GM18861 (cell line): ENCODE data around the gene CTSD.
"Not testable (repeated sequence)": the region's sequence is repeated elsewhere in the genome, so short reads cannot be mapped to it uniquely, and the experiment has no call there.

ENCODE experiments used
- ATAC-seq: cut with Tn5 transposase; IDR thresholded peaks from one replicate; pipeline ENCODE4 v1.9.1; 2021; ENCODE audit not compliant: unreplicated experiment

The CTSD gene

GRCh38 chr11:1770528-1770927 is 6.8 kb upstream of the CTSD start:
- no peak for ATAC-seq

DNA sequence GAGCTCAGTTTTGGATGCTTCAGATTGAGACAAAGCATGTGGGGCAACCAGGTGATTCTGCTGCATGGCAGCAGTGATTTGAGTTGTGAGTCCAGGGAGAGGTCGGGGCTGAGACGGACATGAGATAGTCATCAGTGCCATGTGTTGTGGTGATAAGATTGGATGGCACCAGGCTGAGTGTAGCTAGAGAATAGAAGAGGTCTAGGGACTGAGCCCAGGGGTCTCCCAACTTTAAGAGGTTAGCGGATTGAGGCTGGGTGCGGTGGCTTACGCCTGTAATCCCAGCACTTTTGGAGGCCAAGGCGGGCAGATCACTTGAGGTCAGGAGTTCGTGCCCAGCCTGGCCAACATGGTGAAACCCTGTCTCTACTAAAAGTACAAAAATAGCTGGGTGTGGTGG is 6.3 kb upstream of the CTSD start:
- no peak for ATAC-seq

GRCh38 chr11:1769304-1769936 is 5.7 kb upstream of the CTSD start:
- ATAC-seq: not testable (repeated sequence)

- ATAC-seq: no peak
Observed at GRCh38 chr11:1768141-1768469, 4.4 kb upstream of the CTSD start.

- no peak for ATAC-seq
Observed at GRCh38 chr11:1767399-1768140, 3.8 kb upstream of the CTSD start.

GRCh38 chr11:1766719-1767398 is 3.1 kb upstream of the CTSD start:
- no peak for ATAC-seq

DNA sequence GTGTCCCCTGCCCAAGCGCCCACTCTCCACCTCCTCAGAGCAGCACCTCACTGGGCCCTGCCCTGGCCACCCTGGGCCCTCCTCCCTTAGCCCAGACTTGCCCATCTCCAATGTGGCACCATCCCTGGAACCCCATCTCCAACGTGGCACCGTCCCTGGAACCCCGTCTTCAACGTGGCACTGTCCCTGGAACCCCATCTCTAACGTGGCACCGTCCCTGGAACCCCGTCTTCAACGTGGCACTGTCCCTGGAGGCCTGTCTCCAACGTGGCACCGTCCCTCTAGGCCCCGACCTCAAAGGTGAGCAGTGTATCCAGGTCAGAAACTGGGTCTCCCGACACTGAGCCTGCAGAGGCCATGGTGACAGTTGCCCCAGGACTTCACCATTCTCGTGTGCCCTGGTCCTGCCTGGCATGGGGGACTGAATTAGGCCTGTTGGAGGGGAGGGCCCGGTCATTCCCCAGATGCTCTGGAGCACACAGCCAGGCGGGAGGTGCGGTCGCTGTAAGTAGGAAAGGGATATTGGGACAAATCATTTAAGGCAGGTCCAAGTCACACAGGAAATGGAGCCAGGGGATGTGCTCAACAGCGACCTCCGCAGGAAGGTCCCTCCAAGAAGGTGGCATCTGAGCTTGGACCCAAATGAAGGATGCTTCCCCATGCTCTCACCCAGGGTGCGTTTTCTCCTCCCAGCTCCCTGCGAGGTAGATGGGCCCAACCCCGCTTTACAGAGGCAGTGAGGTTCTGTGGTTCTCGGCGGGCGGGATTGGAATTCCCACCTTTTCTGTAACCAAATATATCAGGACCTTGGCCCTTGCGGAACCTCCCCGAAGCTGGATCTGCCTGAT is 2.4 kb upstream of the CTSD start:
- no peak for ATAC-seq

DNA sequence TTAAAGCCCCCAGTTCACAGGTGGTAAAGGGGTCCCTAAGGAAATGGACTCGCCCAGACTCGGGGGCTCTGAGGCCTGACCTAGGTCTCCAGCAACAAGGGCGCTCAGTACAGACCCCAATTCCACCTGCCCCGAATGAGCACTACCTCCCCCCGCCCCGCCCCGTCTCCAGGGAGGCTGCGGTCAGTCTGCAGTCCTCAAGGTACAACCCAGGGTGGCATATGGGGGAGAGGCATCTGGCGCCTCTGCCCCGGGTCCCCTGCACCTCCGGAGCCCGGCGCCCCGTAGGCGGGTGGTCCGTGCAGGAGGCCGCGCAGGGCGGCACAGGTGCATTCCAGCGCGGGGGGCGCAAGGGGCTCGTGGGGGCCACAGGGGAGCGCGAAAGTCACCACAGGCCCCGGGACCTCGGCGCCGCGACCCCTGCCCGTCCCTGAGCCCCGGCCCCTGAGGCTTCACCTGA is 361 bp downstream of the CTSD start:
- ATAC-seq: peak; percentile 8

GRCh38 chr11:1762537-1763302 is 1.0 kb downstream of the CTSD start:
- ATAC-seq: no peak

DNA sequence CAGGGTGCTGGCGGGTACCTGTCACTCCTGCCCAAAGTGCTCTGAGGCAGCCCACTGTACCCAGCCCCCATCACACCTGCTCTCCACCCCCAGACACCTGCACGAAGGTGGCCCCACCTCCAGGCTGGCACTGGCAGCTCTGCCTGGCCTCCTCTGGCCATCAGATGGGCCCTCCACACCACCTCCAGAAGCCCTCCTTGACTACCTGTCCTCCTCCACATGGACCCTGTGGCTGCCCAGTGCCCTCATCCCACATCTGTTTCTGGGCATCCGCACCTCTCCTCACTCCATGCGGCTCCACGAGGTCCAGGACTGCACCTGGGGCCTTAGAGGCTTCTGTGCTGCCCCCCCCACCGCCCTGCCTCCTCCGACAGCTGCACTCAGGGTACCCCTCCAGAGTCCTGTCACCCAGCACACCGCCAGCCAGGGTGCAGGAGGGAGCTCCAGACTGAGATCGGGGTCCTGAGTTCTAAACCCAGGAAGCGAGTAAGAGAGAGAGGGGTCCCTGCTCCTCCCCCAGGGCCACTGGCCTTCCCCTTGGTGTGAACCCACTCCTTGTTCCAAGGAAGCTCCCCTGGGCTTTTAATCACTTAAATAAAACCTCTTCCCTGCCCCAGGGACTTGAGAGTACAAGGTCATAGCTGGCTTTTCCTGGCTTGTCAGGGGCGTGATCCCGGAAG is 1.7 kb downstream of the CTSD start:
- ATAC-seq: no peak

GRCh38 chr11:1761110-1761856 is 2.4 kb downstream of the CTSD start:
- no peak for ATAC-seq

DNA sequence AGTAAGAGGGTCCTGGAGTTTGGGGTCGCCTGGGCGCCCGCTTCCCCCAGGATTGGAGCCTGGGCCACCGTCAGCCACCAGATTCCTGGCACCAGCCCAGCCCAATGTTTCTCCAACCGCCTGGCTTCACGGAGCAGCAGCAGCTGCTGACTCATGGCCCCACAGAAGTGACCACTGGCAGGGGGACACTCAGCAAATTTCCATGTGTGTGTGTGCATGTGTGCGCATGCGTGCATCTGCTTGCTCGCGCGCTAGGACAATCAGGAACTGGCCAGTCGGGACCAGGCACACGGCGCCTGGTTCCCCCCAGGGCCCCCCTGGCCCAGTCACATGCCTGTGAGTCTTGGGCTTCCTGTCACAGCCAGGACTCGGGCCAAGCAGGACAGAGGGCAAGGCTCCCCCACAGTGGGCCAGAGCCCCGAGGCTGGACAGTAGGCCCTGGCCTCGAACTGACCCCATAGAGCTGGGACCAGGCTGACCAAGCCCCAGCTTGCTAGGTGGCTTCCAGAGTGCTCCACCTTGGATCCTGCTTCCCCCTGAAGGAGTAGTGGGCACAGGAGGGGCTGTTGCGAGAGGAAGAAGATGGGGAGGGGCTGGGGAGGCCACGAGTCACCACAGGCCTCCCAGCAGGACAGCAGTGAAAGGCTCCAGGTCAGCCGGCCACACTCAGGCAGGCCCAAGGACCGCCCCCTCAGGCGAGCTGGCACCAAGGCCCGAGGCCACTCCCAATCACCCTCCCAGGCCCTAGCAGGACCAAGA is 3.2 kb downstream of the CTSD start:
- ATAC-seq: no peak

GRCh38 chr11:1759851-1760220 is 3.9 kb downstream of the CTSD start:
- ATAC-seq: no peak

DNA sequence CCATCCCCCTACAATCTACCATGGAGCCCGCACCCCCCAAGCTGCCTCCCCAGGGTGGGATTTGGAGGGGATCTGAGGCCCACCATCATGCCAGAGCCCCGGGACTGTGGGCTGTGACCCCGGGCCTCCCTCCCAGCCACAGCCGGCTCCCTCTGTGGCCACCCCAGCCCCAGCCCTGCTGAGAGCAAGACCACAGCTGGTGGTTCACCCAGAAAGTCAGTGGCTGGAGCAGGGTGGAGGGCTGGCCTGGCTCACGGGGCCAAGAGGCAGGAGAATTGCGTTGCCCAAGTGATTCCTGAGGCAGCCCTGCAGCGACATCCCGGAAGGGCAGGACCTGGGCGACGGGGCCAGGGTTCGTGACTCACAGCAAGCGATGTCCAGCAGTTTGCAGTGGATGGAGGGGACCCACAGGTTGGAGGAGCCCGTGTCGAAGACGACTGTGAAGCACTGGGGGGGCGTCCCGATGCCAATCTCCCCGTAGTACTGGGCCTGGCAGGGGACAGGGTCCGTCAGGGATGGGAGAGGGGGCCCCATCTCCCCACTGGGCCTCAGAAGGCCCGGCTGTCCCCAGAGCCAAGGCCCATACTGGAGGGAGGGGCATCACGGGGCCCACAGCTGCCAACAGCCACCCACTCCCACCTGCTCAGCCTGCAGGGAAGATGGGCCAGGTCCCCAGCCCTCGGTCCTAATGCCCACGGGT is 4.4 kb downstream of the CTSD start:
- ATAC-seq: no peak

GRCh38 chr11:1758611-1759150 is 5.0 kb downstream of the CTSD start:
- ATAC-seq: no peak

DNA sequence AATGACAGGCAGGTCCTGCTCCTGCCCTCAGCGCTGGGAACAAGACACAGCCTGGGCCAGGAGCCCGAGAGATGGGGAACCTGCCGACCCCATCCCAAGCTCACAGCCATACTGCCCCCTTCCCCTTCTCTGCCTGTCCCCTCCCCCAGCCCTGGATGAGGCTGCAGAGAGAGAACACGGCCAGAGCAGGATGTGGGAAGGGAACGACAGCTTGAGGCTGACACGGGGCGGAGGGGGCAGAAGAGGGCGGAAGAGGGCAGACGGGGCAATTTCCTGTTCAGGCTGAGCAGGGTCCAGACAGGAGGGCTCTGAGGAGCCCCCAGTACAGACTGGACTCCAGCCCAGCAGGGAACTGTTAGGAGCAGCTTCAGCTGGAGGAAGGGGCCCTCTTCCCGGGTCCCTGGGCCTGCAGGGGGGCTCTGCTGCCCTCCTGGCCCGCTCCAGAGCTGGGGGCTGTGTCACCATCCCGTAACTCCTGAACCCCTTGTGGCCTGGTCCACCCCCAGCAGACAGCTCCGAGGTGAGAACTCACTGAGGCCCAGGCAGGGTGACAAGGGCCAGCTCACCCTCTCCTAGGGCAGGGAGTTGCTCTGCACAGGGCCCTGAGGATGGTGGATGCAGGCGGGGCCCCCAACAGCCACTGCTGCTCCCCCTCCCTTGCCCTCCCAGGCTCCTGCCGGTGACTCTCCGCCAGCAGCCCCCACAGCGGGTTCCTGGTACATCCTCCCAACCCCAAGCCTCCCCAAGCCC is 5.7 kb downstream of the CTSD start:
- ATAC-seq: no peak
